Activated CD4-positive, alpha-beta T cell treated with anti-CD3 and anti-CD28 coated beads, Interleukin-2, amount 10 ng/mL, durations not matched to agents 24 days and 14 days (primary cell): Measurements from ENCODE around the gene USP32. TPM values are rescaled to one million over a fixed set of nuclear protein-coding genes. Genes with fewer than 3 reads are reported as not detected.

Experiments used
- DNase-seq: peaks from one replicate; pipeline ENCODE4 v3.0.0; 2022
- H3K27ac Mint-ChIP-seq: one replicate; pipeline ENCODE4 v1.8.0; 2022; ENCODE audit warnings: mild to moderate bottlenecking, mixed read lengths
- H3K27me3 Mint-ChIP-seq: one replicate; pipeline ENCODE4 v1.8.0; 2022; ENCODE audit warnings: mixed read lengths
- H3K36me3 Mint-ChIP-seq: one replicate; pipeline ENCODE4 v1.8.0; 2022; ENCODE audit warnings: low read depth, mild to moderate bottlenecking, mixed read lengths
- H3K4me1 Mint-ChIP-seq: one replicate; pipeline ENCODE4 v1.8.0; 2021; ENCODE audit warnings: mixed read lengths
- H3K4me3 Mint-ChIP-seq: one replicate; pipeline ENCODE4 v1.8.0; 2022; ENCODE audit warnings: mild to moderate bottlenecking, moderate library complexity, mixed read lengths
- H3K9me3 Mint-ChIP-seq: one replicate; pipeline ENCODE4 v1.8.0; 2021; ENCODE audit warnings: mixed read lengths
- intact Hi-C: fragments of 100-400 bp; cut with micrococcal nuclease; formaldehyde crosslinking; loops from one replicate; pipeline ENCODE4 v1.15.1; 2023
- total RNA-seq: library from RNA; stranded (reverse); gene quantifications from 2 replicates; pipeline ENCODE4 v1.2.3, GENCODE V29; 2022

USP32 gene
- total RNA-seq, 1 donor from 2014 or later = 30.2 TPM

- H3K4me1 Mint-ChIP-seq = peaks cover 19% of the 10 kb centered on the region
- H3K4me3 Mint-ChIP-seq = no peak overlapping the region
- no peak overlapping the region for H3K27ac Mint-ChIP-seq
- H3K27me3 Mint-ChIP-seq = peaks cover 2% of the 10 kb centered on the region
- H3K9me3 Mint-ChIP-seq = no peaks in the 10 kb centered on the region
- H3K36me3 Mint-ChIP-seq = no peaks in the 10 kb centered on the region
- DNase-seq = no peak
- intact Hi-C loops = no loop called here
These were observed 227.2 kb downstream of the USP32 start for GRCh38 chr17:60164697-60165096.

GRCh38 chr17:60164164-60164563 is 227.8 kb downstream of the USP32 start:
- Mint-ChIP-seq H3K9me3 (no peaks in the 10 kb centered on the region), H3K4me1 (peaks cover 17% of the 10 kb centered on the region), H3K4me3 (no peak overlapping the region), H3K36me3 (no peaks in the 10 kb centered on the region), H3K27ac (no peak overlapping the region), H3K27me3 (peaks cover 2% of the 10 kb centered on the region)
- no peak for DNase-seq
- intact Hi-C loops = no loop called here

GRCh38 chr17:60163108-60163784 is 228.7 kb downstream of the USP32 start:
- H3K4me3 Mint-ChIP-seq = no peak overlapping the region
- H3K4me1 Mint-ChIP-seq = peaks cover 17% of the 10 kb centered on the region
- H3K27me3 Mint-ChIP-seq = peaks cover 2% of the 10 kb centered on the region
- intact Hi-C loops = no loop called here
- H3K9me3 Mint-ChIP-seq = no peaks in the 10 kb centered on the region
- H3K27ac Mint-ChIP-seq = peak overlapping the region; percentile 29
- no peaks in the 10 kb centered on the region for H3K36me3 Mint-ChIP-seq
- no peak for DNase-seq

- H3K9me3 Mint-ChIP-seq = no peaks in the 10 kb centered on the region
These were observed 230.2 kb downstream of the USP32 start for GRCh38 chr17:60161598-60162330.

GRCh38 chr17:60160829-60161501 is 231.0 kb downstream of the USP32 start:
- peaks cover 2% of the 10 kb centered on the region for H3K27me3 Mint-ChIP-seq
- peaks cover 9% of the 10 kb centered on the region for H3K4me1 Mint-ChIP-seq
- no peaks in the 10 kb centered on the region for H3K36me3 Mint-ChIP-seq
- H3K4me3 Mint-ChIP-seq = no peak overlapping the region
- intact Hi-C loops = no loop called here
- DNase-seq = no peak
- no peaks in the 10 kb centered on the region for H3K9me3 Mint-ChIP-seq
- H3K27ac Mint-ChIP-seq = no peak overlapping the region

More at GRCh38 chr17:60161598-60162330, 230.2 kb downstream of the USP32 start:
- intact Hi-C loops = no loop called here
- no peak overlapping the region for H3K27ac Mint-ChIP-seq
- H3K27me3 Mint-ChIP-seq = peaks cover 2% of the 10 kb centered on the region
- H3K36me3 Mint-ChIP-seq = no peaks in the 10 kb centered on the region
- no peak overlapping the region for H3K4me3 Mint-ChIP-seq
- peaks cover 13% of the 10 kb centered on the region for H3K4me1 Mint-ChIP-seq
- DNase-seq = no peak

- Mint-ChIP-seq H3K27me3 (peaks cover 9% of the 10 kb centered on the region), H3K36me3 (no peaks in the 10 kb centered on the region), H3K4me1 (peaks cover 5% of the 10 kb centered on the region), H3K9me3 (no peaks in the 10 kb centered on the region), H3K27ac (no peak overlapping the region), H3K4me3 (no peak overlapping the region)
- no peak for DNase-seq
- intact Hi-C loops = no loop called here
These were observed 232.5 kb downstream of the USP32 start for GRCh38 chr17:60159479-60159866.

- Mint-ChIP-seq H3K36me3 (no peaks in the 10 kb centered on the region), H3K9me3 (no peaks in the 10 kb centered on the region), H3K4me3 (no peak overlapping the region), H3K4me1 (peaks cover 1% of the 10 kb centered on the region), H3K27ac (no peak overlapping the region), H3K27me3 (peaks cover 9% of the 10 kb centered on the region)
- intact Hi-C loops = no loop called here
- no peak for DNase-seq
These were observed 233.0 kb downstream of the USP32 start for GRCh38 chr17:60158751-60159478.

GRCh38 chr17:60157487-60158040 is 234.4 kb downstream of the USP32 start:
- no peaks in the 10 kb centered on the region for H3K9me3 Mint-ChIP-seq
- peaks cover 18% of the 10 kb centered on the region for H3K27me3 Mint-ChIP-seq
- no peak overlapping the region for H3K27ac Mint-ChIP-seq
- no peaks in the 10 kb centered on the region for H3K4me1 Mint-ChIP-seq
- H3K4me3 Mint-ChIP-seq = no peak overlapping the region
- no peak for DNase-seq
- no peaks in the 10 kb centered on the region for H3K36me3 Mint-ChIP-seq
- intact Hi-C loops = no loop called here

GRCh38 chr17:60156746-60157145 is 235.2 kb downstream of the USP32 start:
- H3K9me3 Mint-ChIP-seq = no peaks in the 10 kb centered on the region
- no peaks in the 10 kb centered on the region for H3K36me3 Mint-ChIP-seq
- intact Hi-C loops = no loop called here
- DNase-seq = no peak
- peaks cover 25% of the 10 kb centered on the region for H3K27me3 Mint-ChIP-seq
- H3K27ac Mint-ChIP-seq = no peak overlapping the region
- H3K4me1 Mint-ChIP-seq = no peaks in the 10 kb centered on the region
- no peak overlapping the region for H3K4me3 Mint-ChIP-seq

GRCh38 chr17:60155815-60156214 is 236.1 kb downstream of the USP32 start:
- intact Hi-C loops = no loop called here
- H3K27me3 Mint-ChIP-seq = peaks cover 32% of the 10 kb centered on the region
- H3K9me3 Mint-ChIP-seq = no peaks in the 10 kb centered on the region
- no peak overlapping the region for H3K4me3 Mint-ChIP-seq
- no peaks in the 10 kb centered on the region for H3K36me3 Mint-ChIP-seq
- H3K27ac Mint-ChIP-seq = no peak overlapping the region
- no peak for DNase-seq
- peaks cover 8% of the 10 kb centered on the region for H3K4me1 Mint-ChIP-seq

GRCh38 chr17:60155427-60155814 is 236.5 kb downstream of the USP32 start:
- no peaks in the 10 kb centered on the region for H3K9me3 Mint-ChIP-seq
- no peaks in the 10 kb centered on the region for H3K36me3 Mint-ChIP-seq
- intact Hi-C loops = no loop called here
- no peak overlapping the region for H3K27ac Mint-ChIP-seq
- DNase-seq = no peak
- H3K4me1 Mint-ChIP-seq = peaks cover 11% of the 10 kb centered on the region
- H3K27me3 Mint-ChIP-seq = peaks cover 35% of the 10 kb centered on the region
- H3K4me3 Mint-ChIP-seq = no peak overlapping the region

- no peak for DNase-seq
- no peaks in the 10 kb centered on the region for H3K9me3 Mint-ChIP-seq
- no peak overlapping the region for H3K27ac Mint-ChIP-seq
- H3K27me3 Mint-ChIP-seq = peaks cover 36% of the 10 kb centered on the region
- no peaks in the 10 kb centered on the region for H3K36me3 Mint-ChIP-seq
- H3K4me1 Mint-ChIP-seq = peaks cover 11% of the 10 kb centered on the region
- intact Hi-C loops = no loop called here
- H3K4me3 Mint-ChIP-seq = no peak overlapping the region
These were observed 237.1 kb downstream of the USP32 start for GRCh38 chr17:60154616-60155426.
